CD4-positive, alpha-beta T cell treated with Interleukin-6 for 4 hours (primary cell): ENCODE data around the gene VPS11.
"Not testable (repeated sequence)": the region's sequence is repeated elsewhere in the genome, so short reads cannot be mapped to it uniquely, and the experiment has no call there.

Experiments used
- DNase-seq: peaks from one replicate; pipeline ENCODE4 v3.0.0-alpha.2; 2020; ENCODE audit warnings: mixed read lengths

Gene VPS11

GRCh38 chr11:119039471-119039870 lies 28.1 kb upstream of the VPS11 start:
- not testable (repeated sequence) for DNase-seq

- DNase-seq: no peak
Measured at GRCh38 chr11:119041821-119042514, 25.6 kb upstream of the VPS11 start.

- no peak for DNase-seq
Measured at GRCh38 chr11:119042927-119043326, 24.7 kb upstream of the VPS11 start.

- no peak for DNase-seq
Measured at GRCh38 chr11:119044708-119045107, 22.9 kb upstream of the VPS11 start.

GRCh38 chr11:119046489-119046888 lies 21.1 kb upstream of the VPS11 start:
- DNase-seq: no peak

- DNase-seq: no peak
Measured at GRCh38 chr11:119047205-119047604, 20.4 kb upstream of the VPS11 start.

- DNase-seq: no peak
Measured at GRCh38 chr11:119048644-119049043, 19.0 kb upstream of the VPS11 start.

- DNase-seq: no peak
Measured at GRCh38 chr11:119049081-119049480, 18.5 kb upstream of the VPS11 start.

- no peak for DNase-seq
Measured at GRCh38 chr11:119051440-119052162, 16.0 kb upstream of the VPS11 start.

GRCh38 chr11:119052163-119052814 lies 15.3 kb upstream of the VPS11 start:
- DNase-seq: no peak

- DNase-seq: no peak
Measured at GRCh38 chr11:119054418-119054817, 13.2 kb upstream of the VPS11 start.

GRCh38 chr11:119055901-119056300 lies 11.7 kb upstream of the VPS11 start:
- DNase-seq: no peak

- DNase-seq: peak; percentile 50
Measured at GRCh38 chr11:119056421-119056999, 11.1 kb upstream of the VPS11 start.

- DNase-seq: peak; percentile 100
Measured at GRCh38 chr11:119057000-119057769, 10.4 kb upstream of the VPS11 start, which contains the start of gene HYOU1. HYOU1 (minus strand) TSS chr11:119057205; CDS start chr11:119056160, 1,045 bp downstream.

- not testable (repeated sequence) for DNase-seq
Measured at GRCh38 chr11:119059128-119059527, 8.5 kb upstream of the VPS11 start.

GRCh38 chr11:119061256-119061655 lies 6.4 kb upstream of the VPS11 start:
- DNase-seq: no peak

GRCh38 chr11:119062779-119063178 lies 4.8 kb upstream of the VPS11 start:
- DNase-seq: no peak

- peak; percentile 59 for DNase-seq
Measured at GRCh38 chr11:119065369-119065768, 2.2 kb upstream of the VPS11 start.

GRCh38 chr11:119077839-119078238 lies 10.2 kb downstream of the VPS11 start:
- no peak for DNase-seq

- DNase-seq: no peak
Measured at GRCh38 chr11:119078675-119079420, 11.2 kb downstream of the VPS11 start.

GRCh38 chr11:119081682-119082260 lies 14.2 kb downstream of the VPS11 start:
- DNase-seq: no peak
